HG02885 (cell line): ENCODE results near the gene EDN2.

Source experiments
- ATAC-seq: cut with Tn5 transposase; IDR thresholded peaks from one replicate; pipeline ENCODE4 v1.9.1; 2021; ENCODE audit warnings: mild to moderate bottlenecking; ENCODE audit not compliant: unreplicated experiment, poor library complexity

The EDN2 gene

GRCh38 chr1:41468122-41468762 lies 16.2 kb downstream of the EDN2 start:
- no peak for ATAC-seq

- ATAC-seq = no peak
Observed at GRCh38 chr1:41467673-41468072, 16.8 kb downstream of the EDN2 start.

GRCh38 chr1:41466146-41466545 lies 18.3 kb downstream of the EDN2 start:
- no peak for ATAC-seq

GRCh38 chr1:41465741-41466140 lies 18.7 kb downstream of the EDN2 start:
- no peak for ATAC-seq

- ATAC-seq = no peak
Observed at GRCh38 chr1:41464885-41465284, 19.6 kb downstream of the EDN2 start.

GRCh38 chr1:41463516-41463915 lies 21.0 kb downstream of the EDN2 start:
- ATAC-seq = no peak

- ATAC-seq = no peak
Observed at GRCh38 chr1:41462680-41463004, 21.8 kb downstream of the EDN2 start.

- ATAC-seq = no peak
Observed at GRCh38 chr1:41461790-41462679, 22.4 kb downstream of the EDN2 start.

GRCh38 chr1:41456847-41457540 lies 27.5 kb downstream of the EDN2 start:
- no peak for ATAC-seq

GRCh38 chr1:41455479-41456332 lies 28.8 kb downstream of the EDN2 start:
- no peak for ATAC-seq

- ATAC-seq = no peak
Observed at GRCh38 chr1:41454406-41454805, 30.1 kb downstream of the EDN2 start.

GRCh38 chr1:41452704-41453290 lies 31.7 kb downstream of the EDN2 start:
- ATAC-seq = no peak

- ATAC-seq = no peak
Observed at GRCh38 chr1:41450747-41451285, 33.7 kb downstream of the EDN2 start.

- ATAC-seq = no peak
Observed at GRCh38 chr1:41449326-41449921, 35.1 kb downstream of the EDN2 start.

- ATAC-seq = no peak
Observed at GRCh38 chr1:41448821-41449220, 35.7 kb downstream of the EDN2 start.

- no peak for ATAC-seq
Observed at GRCh38 chr1:41447995-41448770, 36.3 kb downstream of the EDN2 start.

GRCh38 chr1:41446851-41447610 lies 37.5 kb downstream of the EDN2 start:
- ATAC-seq = no peak

- no peak for ATAC-seq
Observed at GRCh38 chr1:41444785-41445184, 39.7 kb downstream of the EDN2 start.
